ENCODE results near the gene SBNO2.

- TF ChIP-seq CTCF (IDR thresholded peaks at IDR 0.05) (no peak), POLR2A (IDR thresholded peaks at IDR 0.05) (no peak)
Observed at GRCh38 chr19:1107661-1108261, 66.3 kb downstream of the SBNO2 start.

Data from Peyer's patch (tissue), 4 donors.